ENCODE results near the gene MLXIP.

The MLXIP gene

GRCh38 chr12:122086641-122087285 is 8.2 kb downstream of the MLXIP start:
- H3K27ac ChIP-seq (ENCODE audit: insufficient read depth, low read depth, low read length, poor library complexity, severe bottlenecking): no peak overlapping the region
- no peak overlapping the region for H3K4me3 ChIP-seq (ENCODE audit: insufficient read depth, low read depth, low read length)
- H3K27me3 ChIP-seq (ENCODE audit: control insufficient read depth, insufficient read depth, low read length, poor library complexity, severe bottlenecking): peaks cover 3% of the 10 kb centered on the region
- H3K9me3 ChIP-seq (ENCODE audit: control insufficient read depth, low read length): no peaks in the 10 kb centered on the region
- H3K36me3 ChIP-seq (ENCODE audit: control insufficient read depth, insufficient read depth, low read length): no peaks in the 10 kb centered on the region
- WGBS, 2 experiments: 92 to 95% methylated on average over 18 of the region's 18 CpGs
- peaks cover 9% of the 10 kb centered on the region for H3K4me1 ChIP-seq (ENCODE audit: control insufficient read depth, insufficient read depth, low read length)

GRCh38 chr12:122087431-122088178 is 9.0 kb downstream of the MLXIP start:
- WGBS, 2 experiments: 79 to 83% methylated on average over 17 of the region's 17 CpGs
- Histone ChIP-seq H3K36me3 (ENCODE audit: control insufficient read depth, insufficient read depth, low read length) (no peaks in the 10 kb centered on the region), H3K4me3 (ENCODE audit: insufficient read depth, low read depth, low read length) (no peak overlapping the region)

GRCh38 chr12:122088179-122088810 is 9.7 kb downstream of the MLXIP start:
- no peaks in the 10 kb centered on the region for H3K27me3 ChIP-seq (ENCODE audit: control insufficient read depth, insufficient read depth, low read length, poor library complexity, severe bottlenecking)
- H3K27ac ChIP-seq (ENCODE audit: insufficient read depth, low read depth, low read length, poor library complexity, severe bottlenecking): no peak overlapping the region
- no peak overlapping the region for H3K4me3 ChIP-seq (ENCODE audit: insufficient read depth, low read depth, low read length)
- no peaks in the 10 kb centered on the region for H3K36me3 ChIP-seq (ENCODE audit: control insufficient read depth, insufficient read depth, low read length)
- peaks cover 9% of the 10 kb centered on the region for H3K4me1 ChIP-seq (ENCODE audit: control insufficient read depth, insufficient read depth, low read length)
- 88 to 93% methylated on average over 9 of the region's 9 CpGs for WGBS, 2 experiments
- H3K9me3 ChIP-seq (ENCODE audit: control insufficient read depth, low read length): no peaks in the 10 kb centered on the region

More at GRCh38 chr12:122087431-122088178, 9.0 kb downstream of the MLXIP start:
- no peaks in the 10 kb centered on the region for H3K27me3 ChIP-seq (ENCODE audit: control insufficient read depth, insufficient read depth, low read length, poor library complexity, severe bottlenecking)
- H3K27ac ChIP-seq (ENCODE audit: insufficient read depth, low read depth, low read length, poor library complexity, severe bottlenecking): no peak overlapping the region
- no peaks in the 10 kb centered on the region for H3K9me3 ChIP-seq (ENCODE audit: control insufficient read depth, low read length)
- H3K4me1 ChIP-seq (ENCODE audit: control insufficient read depth, insufficient read depth, low read length): peaks cover 9% of the 10 kb centered on the region

- 45 to 75% methylated on average over 1 of the region's 2 CpGs for WGBS, 2 experiments
- Histone ChIP-seq H3K4me3 (ENCODE audit: insufficient read depth, low read depth, low read length) (no peak overlapping the region), H3K4me1 (ENCODE audit: control insufficient read depth, insufficient read depth, low read length) (peaks cover 9% of the 10 kb centered on the region), H3K9me3 (ENCODE audit: control insufficient read depth, low read length) (no peaks in the 10 kb centered on the region), H3K27ac (ENCODE audit: insufficient read depth, low read depth, low read length, poor library complexity, severe bottlenecking) (no peak overlapping the region), H3K36me3 (ENCODE audit: control insufficient read depth, insufficient read depth, low read length) (no peaks in the 10 kb centered on the region), H3K27me3 (ENCODE audit: control insufficient read depth, insufficient read depth, low read length, poor library complexity, severe bottlenecking) (no peaks in the 10 kb centered on the region)
Observed at GRCh38 chr12:122089077-122089476, 10.5 kb downstream of the MLXIP start.

- Histone ChIP-seq H3K4me1 (ENCODE audit: control insufficient read depth, insufficient read depth, low read length) (peaks cover 9% of the 10 kb centered on the region), H3K27ac (ENCODE audit: insufficient read depth, low read depth, low read length, poor library complexity, severe bottlenecking) (no peak overlapping the region), H3K4me3 (ENCODE audit: insufficient read depth, low read depth, low read length) (no peak overlapping the region), H3K36me3 (ENCODE audit: control insufficient read depth, insufficient read depth, low read length) (no peaks in the 10 kb centered on the region), H3K9me3 (ENCODE audit: control insufficient read depth, low read length) (no peaks in the 10 kb centered on the region), H3K27me3 (ENCODE audit: control insufficient read depth, insufficient read depth, low read length, poor library complexity, severe bottlenecking) (no peaks in the 10 kb centered on the region)
- 91 to 96% methylated on average over 7 of the region's 7 CpGs for WGBS, 2 experiments
Observed at GRCh38 chr12:122090759-122091515, 12.4 kb downstream of the MLXIP start.

GRCh38 chr12:122093098-122093883 is 14.7 kb downstream of the MLXIP start:
- no peaks in the 10 kb centered on the region for H3K9me3 ChIP-seq (ENCODE audit: control insufficient read depth, low read length)
- H3K4me3 ChIP-seq (ENCODE audit: insufficient read depth, low read depth, low read length): no peak overlapping the region
- no peaks in the 10 kb centered on the region for H3K36me3 ChIP-seq (ENCODE audit: control insufficient read depth, insufficient read depth, low read length)
- no peak overlapping the region for H3K27ac ChIP-seq (ENCODE audit: insufficient read depth, low read depth, low read length, poor library complexity, severe bottlenecking)
- no peaks in the 10 kb centered on the region for H3K4me1 ChIP-seq (ENCODE audit: control insufficient read depth, insufficient read depth, low read length)
- WGBS, 2 experiments: 89 to 90% methylated on average over 9 of the region's 9 CpGs
- H3K27me3 ChIP-seq (ENCODE audit: control insufficient read depth, insufficient read depth, low read length, poor library complexity, severe bottlenecking): no peaks in the 10 kb centered on the region

GRCh38 chr12:122094137-122094734 is 15.7 kb downstream of the MLXIP start:
- Histone ChIP-seq H3K36me3 (ENCODE audit: control insufficient read depth, insufficient read depth, low read length) (no peaks in the 10 kb centered on the region), H3K4me1 (ENCODE audit: control insufficient read depth, insufficient read depth, low read length) (no peaks in the 10 kb centered on the region), H3K27ac (ENCODE audit: insufficient read depth, low read depth, low read length, poor library complexity, severe bottlenecking) (no peak overlapping the region), H3K27me3 (ENCODE audit: control insufficient read depth, insufficient read depth, low read length, poor library complexity, severe bottlenecking) (no peaks in the 10 kb centered on the region), H3K4me3 (ENCODE audit: insufficient read depth, low read depth, low read length) (no peak overlapping the region), H3K9me3 (ENCODE audit: control insufficient read depth, low read length) (no peaks in the 10 kb centered on the region)
- WGBS, 2 experiments: 89 to 96% methylated on average over 5 of the region's 5 CpGs

GRCh38 chr12:122094735-122095631 is 16.4 kb downstream of the MLXIP start:
- Histone ChIP-seq H3K27me3 (ENCODE audit: control insufficient read depth, insufficient read depth, low read length, poor library complexity, severe bottlenecking) (no peaks in the 10 kb centered on the region), H3K27ac (ENCODE audit: insufficient read depth, low read depth, low read length, poor library complexity, severe bottlenecking) (no peak overlapping the region), H3K4me1 (ENCODE audit: control insufficient read depth, insufficient read depth, low read length) (no peaks in the 10 kb centered on the region), H3K4me3 (ENCODE audit: insufficient read depth, low read depth, low read length) (no peak overlapping the region), H3K9me3 (ENCODE audit: control insufficient read depth, low read length) (no peaks in the 10 kb centered on the region), H3K36me3 (ENCODE audit: control insufficient read depth, insufficient read depth, low read length) (no peaks in the 10 kb centered on the region)
- 88 to 92% methylated on average over 10 of the region's 10 CpGs for WGBS, 2 experiments
